NOMO-1 (cell line): ENCODE measurements around the gene SERPINA4.
"Not testable (repeated sequence)": the region's sequence is repeated elsewhere in the genome, so short reads cannot be mapped to it uniquely, and the experiment has no call there.

Source experiments
- DNase-seq, 2 experiments: peaks; one replicate each; lab custom pipeline; 2025; ENCODE audit not compliant: unreplicated experiment in 2 of 2; lab: John Stamatoyannopoulos, UW

The SERPINA4 gene

DNA sequence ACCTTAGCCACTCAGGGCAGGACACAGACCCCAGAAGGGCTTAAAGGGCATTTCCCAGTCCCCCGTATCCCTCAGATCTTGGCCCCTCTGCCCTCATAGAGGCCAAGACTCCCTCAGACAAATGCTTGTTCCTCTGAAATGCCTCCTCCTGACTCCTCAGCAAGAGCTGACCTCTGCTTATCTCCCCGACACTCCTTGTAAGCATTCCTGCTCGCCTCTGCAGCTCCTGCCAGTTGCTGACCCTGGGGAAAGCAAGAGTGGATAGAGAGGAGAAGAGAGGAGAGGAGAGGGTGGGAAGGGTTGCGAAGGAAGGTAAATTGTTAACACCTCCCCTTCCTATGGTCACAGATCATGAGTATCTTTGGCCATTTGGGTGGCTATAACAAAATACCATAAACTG lies 27.1 kb downstream of the SERPINA4 start:
- DNase-seq = no peak

GRCh38 chr14:94591073-94591472 lies 29.8 kb downstream of the SERPINA4 start:
- no peak for DNase-seq

DNA sequence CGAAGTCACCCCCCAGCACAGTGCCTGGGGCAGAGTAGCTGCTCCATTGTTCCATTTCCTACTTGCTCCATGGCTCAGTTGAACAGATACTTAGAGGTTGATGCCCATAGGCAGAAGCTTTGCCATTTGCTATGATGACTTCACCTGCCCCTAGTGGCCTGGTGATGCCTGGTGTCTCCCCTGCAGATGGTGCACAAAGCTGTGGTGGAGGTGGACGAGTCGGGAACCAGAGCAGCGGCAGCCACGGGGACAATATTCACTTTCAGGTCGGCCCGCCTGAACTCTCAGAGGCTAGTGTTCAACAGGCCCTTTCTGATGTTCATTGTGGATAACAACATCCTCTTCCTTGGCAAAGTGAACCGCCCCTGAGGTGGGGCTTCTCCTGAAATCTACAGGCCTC lies 30.6 kb downstream of the SERPINA4 start:
- no peak for DNase-seq

- DNase-seq = no peak
These were observed 31.2 kb downstream of the SERPINA4 start for GRCh38 chr14:94592457-94592856.

DNA sequence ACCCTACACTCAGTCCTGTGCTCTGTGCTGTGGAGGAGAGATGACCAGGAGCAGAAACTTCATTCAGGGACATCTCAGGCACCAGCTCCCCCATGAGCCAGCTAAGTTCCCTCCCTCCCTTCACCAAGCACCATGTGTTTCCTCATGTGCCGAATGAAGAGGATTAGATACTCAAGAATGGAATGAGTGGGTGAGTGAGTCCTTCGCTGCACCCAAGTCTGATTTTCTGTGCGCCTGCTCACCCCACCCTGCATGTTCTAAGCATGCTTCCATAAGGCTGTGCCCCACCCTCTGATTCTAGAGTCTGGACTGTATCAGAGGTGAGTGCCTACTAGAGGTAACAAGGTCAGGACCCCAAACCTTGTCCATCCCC lies 32.1 kb downstream of the SERPINA4 start:
- DNase-seq = no peak

- DNase-seq = no peak
These were observed 32.6 kb downstream of the SERPINA4 start for GRCh38 chr14:94593749-94594431.

DNA sequence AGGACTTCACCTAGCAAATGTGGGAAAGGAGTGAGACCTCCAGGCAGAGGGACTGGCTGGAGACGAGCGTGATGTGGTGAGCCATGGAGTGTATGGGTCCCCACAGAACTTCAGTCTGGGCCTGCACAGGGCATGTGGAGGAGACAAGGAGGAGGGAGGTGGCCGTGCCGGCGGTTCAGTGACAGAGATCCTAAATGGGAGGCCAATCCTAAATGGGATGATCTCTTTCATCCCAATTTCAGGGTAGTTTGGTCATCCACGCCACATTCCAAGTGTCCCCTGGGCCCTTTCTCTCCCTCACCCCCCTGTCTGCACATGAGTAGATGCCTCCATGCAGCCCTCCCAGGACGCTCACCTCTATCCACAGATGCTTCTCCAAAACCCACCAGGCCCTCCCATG lies 33.2 kb downstream of the SERPINA4 start:
- no peak for DNase-seq

GRCh38 chr14:94595912-94596311 lies 34.7 kb downstream of the SERPINA4 start:
- DNase-seq = no peak

- DNase-seq = no peak
These were observed 35.1 kb downstream of the SERPINA4 start for GRCh38 chr14:94596361-94596760.

- DNase-seq = no peak
These were observed 36.5 kb downstream of the SERPINA4 start for GRCh38 chr14:94597788-94598187.

DNA sequence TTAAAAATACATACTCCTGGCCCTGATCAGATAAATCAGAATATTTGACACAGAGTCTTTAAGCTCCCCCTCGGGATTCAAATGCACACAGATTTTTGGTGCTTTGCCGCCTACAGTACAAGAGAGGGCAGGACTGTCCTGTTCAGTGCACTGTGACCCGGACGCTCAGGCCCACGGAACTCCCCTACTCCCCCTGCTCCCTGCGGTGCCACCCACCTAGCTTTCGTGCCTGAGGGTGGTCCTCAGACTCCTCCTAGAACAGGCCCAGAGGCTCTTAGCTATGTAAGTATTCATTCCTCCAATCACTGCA lies 37.2 kb downstream of the SERPINA4 start:
- no peak for DNase-seq

GRCh38 chr14:94598816-94599655 lies 37.8 kb downstream of the SERPINA4 start:
- DNase-seq = no peak

- DNase-seq = no peak
These were observed 38.4 kb downstream of the SERPINA4 start for GRCh38 chr14:94599656-94600004.

DNA sequence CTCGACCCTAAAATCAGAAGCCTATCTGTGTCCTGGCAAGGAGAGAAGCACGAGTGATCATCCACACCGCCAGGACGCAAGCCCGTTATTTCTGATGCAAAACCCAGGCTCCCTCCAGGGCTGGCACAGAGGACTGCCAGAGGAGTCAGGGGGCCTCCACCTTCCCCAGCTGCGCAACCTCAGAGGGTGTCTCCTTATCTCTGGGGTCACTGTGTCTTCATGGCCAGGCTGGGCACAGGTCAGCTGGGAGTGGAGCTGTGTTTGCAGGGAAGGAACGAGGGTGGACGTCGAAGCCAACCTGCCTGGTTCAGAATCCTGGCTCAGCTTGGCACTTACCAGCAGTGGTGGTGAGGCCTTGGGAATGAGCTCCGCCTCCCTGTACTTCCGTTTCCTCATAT lies 38.9 kb downstream of the SERPINA4 start:
- DNase-seq = no peak

GRCh38 chr14:94601884-94602391 lies 40.7 kb downstream of the SERPINA4 start:
- no peak for DNase-seq

- no peak for DNase-seq
These were observed 41.5 kb downstream of the SERPINA4 start for GRCh38 chr14:94602722-94603121.

GRCh38 chr14:94605361-94605760 lies 44.1 kb downstream of the SERPINA4 start:
- no peak for DNase-seq

- DNase-seq = not testable (repeated sequence)
These were observed 47.7 kb downstream of the SERPINA4 start for GRCh38 chr14:94608966-94609365.

DNA sequence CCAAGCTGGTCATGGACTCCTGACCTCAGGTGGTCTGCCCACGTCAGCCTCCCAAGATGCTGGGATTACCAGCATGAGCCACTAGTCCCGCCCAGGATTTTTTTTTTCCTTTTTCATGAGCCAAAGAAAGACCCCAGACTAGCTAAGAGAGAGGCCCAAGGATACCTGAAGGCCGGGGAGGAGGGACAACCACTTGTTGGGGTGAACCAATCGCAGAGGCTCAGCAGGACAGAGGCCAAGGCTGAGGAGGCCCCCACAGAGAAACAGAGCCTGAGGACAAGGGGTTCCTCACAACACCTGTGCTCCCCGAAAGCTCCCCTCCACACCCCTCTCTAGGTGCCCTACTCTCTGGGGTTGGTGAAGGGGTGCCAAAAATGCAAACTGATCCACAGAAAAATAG lies 49.9 kb downstream of the SERPINA4 start:
- no peak for DNase-seq

DNA sequence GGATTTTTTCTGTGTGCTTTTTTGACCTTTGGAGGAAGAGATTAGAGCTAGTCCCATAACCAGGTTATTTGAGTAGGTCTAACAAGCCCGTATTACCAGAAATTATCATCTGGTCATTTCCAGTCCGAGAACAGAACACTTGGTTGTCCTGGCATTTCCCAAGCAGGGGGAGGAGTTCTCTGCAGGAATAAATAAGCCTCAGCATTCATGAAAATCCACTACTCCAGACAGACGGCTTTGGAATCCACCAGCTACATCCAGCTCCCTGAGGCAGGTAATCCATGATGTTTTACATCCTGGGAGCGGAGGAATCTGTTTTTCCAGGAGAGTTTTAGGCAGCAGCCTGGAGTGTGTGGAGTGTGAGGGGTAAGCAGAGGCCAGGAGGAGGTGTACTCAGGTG lies 50.9 kb downstream of the SERPINA4 start, which contains the start of gene SERPINA3:
Gene SERPINA3 (plus strand): TSS at position 218 of the 400 bp plus-strand sequence. CDS start 2,051 bp downstream, outside the sequence.
- DNase-seq = no peak

DNA sequence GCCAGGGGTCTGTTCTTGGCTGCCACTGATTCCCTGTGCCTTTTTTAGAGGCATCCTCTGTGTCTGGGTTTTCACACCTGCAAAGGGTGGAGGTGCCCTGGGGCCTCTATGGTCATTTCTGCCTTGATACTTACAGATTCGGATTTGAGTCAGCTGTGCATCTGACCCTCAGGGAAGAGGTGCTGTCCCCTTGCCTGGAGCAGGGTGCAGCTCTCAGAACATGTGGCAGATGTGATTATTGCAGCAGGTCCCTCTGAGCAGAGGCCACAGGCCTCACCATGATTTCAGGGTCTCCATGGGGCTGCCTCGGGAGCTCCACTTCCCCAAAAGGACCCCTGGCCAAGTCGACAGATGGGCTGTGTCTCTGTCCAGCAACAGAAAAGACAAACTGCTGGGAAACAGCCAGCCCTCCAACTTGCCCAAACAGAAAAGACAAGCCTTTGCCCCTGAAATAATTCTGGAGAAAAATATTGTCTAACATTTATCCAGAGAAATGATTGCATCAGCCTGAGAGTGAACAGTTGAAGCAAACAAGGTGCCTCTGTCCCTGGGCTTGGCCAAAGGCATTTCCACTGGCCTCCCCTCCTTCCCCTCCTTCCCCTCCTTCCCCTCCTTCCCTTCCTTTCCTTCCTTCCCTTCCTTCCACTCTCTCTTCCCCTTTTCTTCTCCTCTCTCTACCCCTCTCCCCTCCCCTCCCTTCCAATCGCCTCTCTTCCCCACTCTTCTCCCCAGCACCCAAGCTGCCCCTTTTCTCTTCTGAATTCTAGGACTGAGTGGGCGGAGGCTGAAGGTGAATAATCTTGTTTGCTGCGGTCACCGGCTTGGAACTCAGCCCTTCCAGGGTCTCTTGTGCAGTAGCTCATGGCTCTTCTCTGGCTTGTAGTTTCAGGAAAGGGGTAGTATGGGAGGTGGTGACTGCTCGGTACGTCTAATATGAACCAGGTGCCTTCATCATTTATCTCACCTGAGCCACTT lies 51.6 kb downstream of the SERPINA4 start:
- no peak for DNase-seq
